HCT116 (cell line): ENCODE measurements around the gene ATCAY. TPM values are rescaled to one million over a fixed set of nuclear protein-coding genes. Genes with fewer than 3 reads are reported as not detected.

Source experiments
- ATAC-seq: fragments of 200-7000 bp; cut with Tn5 transposase; 2 replicates; pipeline ENCODE4 v1.9.1; 2020; ENCODE audit warnings: mild to moderate bottlenecking, moderate library complexity
- BruUV-seq: library from RNA; stranded (reverse); fragments of 400-500 nt; replicated peaks from 2 replicates; lab custom pipeline; 2021; lab: Mats Ljungman, UMichigan
- CTCF ChIA-PET: fragments of 300-600 bp; sonication (Branson Sonifier 250); formaldehyde crosslinking; loops from one replicate; lab custom pipeline; 2021; ENCODE audit warnings: antibody characterized with exemption; lab: Charles Lee
- POLR2A ChIA-PET: fragments of 300-600, 350-600 bp; sonication (Branson Sonifier 250); formaldehyde crosslinking; loops from one replicate; lab custom pipeline; 2021; ENCODE audit warnings: antibody characterized with exemption; lab: Charles Lee
- RAD21 ChIA-PET, 2 experiments: fragments of 300-600 bp; sonication (Branson Sonifier 250); formaldehyde crosslinking; loops; one replicate each; lab custom pipeline; 2023; ENCODE audit warnings: low total read pairs in 2 of 2; ENCODE audit not compliant: uncharacterized antibody in 2 of 2, unreplicated experiment in 2 of 2, low non-redundant PET in 1 of 2; lab: Charles Lee
- DNase-seq: peaks from one replicate; pipeline ENCODE4 v3.0.0-alpha.2; 2010; ENCODE audit warnings: low read depth, low spot score
- H2AFZ ChIP-seq: fragments of 200-600 bp; shearing (Covaris generic), sonication (generic); 2 replicates; pipeline ENCODE4 v1.6.1; 2017; ENCODE audit warnings: low read depth, mixed run types, mixed read lengths, antibody characterized with exemption, low read length; ENCODE audit not compliant: poor library complexity, severe bottlenecking
- H3K27ac ChIP-seq: 2 replicates; pipeline ENCODE4 v1.5.1; 2012; ENCODE audit warnings: low read depth, low read length
- H3K27me3 ChIP-seq: fragments of 200-600 bp; sonication (generic); 2 replicates; pipeline ENCODE4 v1.6.1; 2016; ENCODE audit warnings: mixed run types, low read length, mixed read lengths; ENCODE audit not compliant: insufficient read depth
- H3K36me3 ChIP-seq, 2 experiments: fragments of 200-500 bp in 1 of 2; fragments of 200-600 bp in 1 of 2; sonication (Bioruptor generic) in 1 of 2; sonication (generic) in 1 of 2; 2 replicates each; pipeline versions ENCODE4 v1.5.1 to v1.6.1; 2014 to 2016; ENCODE audit warnings: low read length in 2 of 2, inconsistent platforms in 1 of 2, mixed read lengths in 1 of 2, mixed run types in 1 of 2; ENCODE audit not compliant: insufficient read depth in 2 of 2, control insufficient read depth in 1 of 2
- H3K4me1 ChIP-seq, 2 experiments: fragments of 200-600 bp in 1 of 2; sonication (generic) in 1 of 2; 2 replicates each; pipeline versions ENCODE4 v1.5.1 to v1.6.1; 2012 to 2017; ENCODE audit warnings: low read length in 2 of 2, inconsistent platforms in 1 of 2, mild to moderate bottlenecking in 1 of 2, mixed read lengths in 1 of 2, mixed run types in 1 of 2, moderate library complexity in 1 of 2; ENCODE audit not compliant: insufficient read depth in 2 of 2, control insufficient read depth in 1 of 2
- H3K4me2 ChIP-seq: fragments of 200-600 bp; sonication (generic); 2 replicates; pipeline ENCODE4 v1.6.1; 2017; ENCODE audit warnings: mixed run types, low read length, mixed read lengths
- H3K4me3 ChIP-seq, 2 experiments: fragments of 200-600 bp in 1 of 2; sonication (generic) in 1 of 2; replicated peaks in 1 of 2; 2 replicates each; pipeline ENCODE4 v1.5.1; 2011 to 2016; ENCODE audit warnings: low read length in 2 of 2, control low read depth in 1 of 2, low read depth in 1 of 2, mild to moderate bottlenecking in 1 of 2, mixed read lengths in 1 of 2, mixed run types in 1 of 2
- H3K79me2 ChIP-seq: fragments of 200-600 bp; sonication (generic); 2 replicates; pipeline ENCODE4 v1.6.1; 2017; ENCODE audit warnings: mild to moderate bottlenecking, mixed run types, low read length, moderate library complexity, mixed read lengths; ENCODE audit not compliant: insufficient read depth
- H3K9ac ChIP-seq: fragments of 200-600 bp; sonication (generic); 2 replicates; pipeline ENCODE4 v1.6.1; 2016; ENCODE audit warnings: low read length, mixed read lengths
- H3K9me2 ChIP-seq: fragments of 200-600 bp; sonication (generic), shearing (Covaris generic); 2 replicates; pipeline ENCODE4 v1.6.1; 2017; ENCODE audit warnings: mixed run types, mild to moderate bottlenecking, moderate library complexity; ENCODE audit not compliant: insufficient read depth
- H3K9me3 ChIP-seq, 2 experiments: fragments of 200-500 bp in 1 of 2; fragments of 200-600 bp in 1 of 2; sonication (Bioruptor generic) in 1 of 2; sonication (generic) in 1 of 2; 2 replicates each; pipeline ENCODE4 v1.6.1; 2014 to 2017; ENCODE audit warnings: low read length in 2 of 2, mixed read lengths in 2 of 2, inconsistent platforms in 1 of 2, low read depth in 1 of 2, mild to moderate bottlenecking in 1 of 2, mixed run types in 1 of 2, moderate library complexity in 1 of 2; ENCODE audit not compliant: control insufficient read depth in 1 of 2, insufficient read depth in 1 of 2
- H4K20me1 ChIP-seq: fragments of 200-600 bp; sonication (generic), shearing (Covaris generic); 2 replicates; pipeline ENCODE4 v1.6.1; 2017; ENCODE audit warnings: mixed run types, mild to moderate bottlenecking, moderate library complexity; ENCODE audit not compliant: insufficient read depth
- ATF3 ChIP-seq: IDR thresholded peaks from 2 replicates; pipeline ENCODE4 v1.6.1; 2012
- CBX3 ChIP-seq: IDR thresholded peaks from 2 replicates; pipeline ENCODE4 v1.6.1; 2012; ENCODE audit warnings: low read depth
- CEBPB ChIP-seq: IDR thresholded peaks from 2 replicates; pipeline ENCODE4 v1.6.1; 2012; ENCODE audit warnings: low read depth
- ELF1 ChIP-seq: IDR thresholded peaks from 2 replicates; pipeline ENCODE4 v1.6.1; 2012; ENCODE audit warnings: low read depth, borderline replicate concordance
- EZH2phosphoT487 ChIP-seq: fragments of 200-600 bp; IDR thresholded peaks from 2 replicates; pipeline ENCODE4 v1.6.1; 2018; ENCODE audit warnings: antibody characterized with exemption, borderline replicate concordance
- FOSL1 ChIP-seq: IDR thresholded peaks from 2 replicates; pipeline ENCODE4 v1.6.1; 2012; ENCODE audit warnings: low read depth
- POLR2A ChIP-seq: IDR thresholded peaks from 2 replicates; pipeline ENCODE4 v1.7.0; 2011; ENCODE audit warnings: borderline replicate concordance; ENCODE audit not compliant: insufficient read depth, insufficient read length; ENCODE audit errors: extremely low read depth
- POLR2AphosphoS5 ChIP-seq: IDR thresholded peaks from 2 replicates; pipeline ENCODE4 v1.6.1; 2011; ENCODE audit warnings: mild to moderate bottlenecking, low read depth, low read length, moderate library complexity
- RAD21 ChIP-seq: IDR thresholded peaks from 2 replicates; pipeline ENCODE4 v1.6.1; 2012; ENCODE audit warnings: low read depth, mild to moderate bottlenecking
- REST ChIP-seq: IDR thresholded peaks from 2 replicates; pipeline ENCODE4 v1.6.1; 2012; ENCODE audit warnings: low read depth
- SP1 ChIP-seq: IDR thresholded peaks from 2 replicates; pipeline ENCODE4 v1.6.1; 2012; ENCODE audit warnings: low read depth
- SRF ChIP-seq: IDR thresholded peaks from 2 replicates; pipeline ENCODE4 v1.6.1; 2012; ENCODE audit warnings: low read depth
- YY1 ChIP-seq: IDR thresholded peaks from 2 replicates; pipeline ENCODE4 v1.6.1; 2011; ENCODE audit warnings: low read length, low read depth, moderate library complexity, mild to moderate bottlenecking; ENCODE audit not compliant: insufficient replicate concordance; ENCODE audit errors: extremely low read depth
- ZBTB33 ChIP-seq: IDR thresholded peaks from 2 replicates; pipeline ENCODE4 v1.6.1; 2011; ENCODE audit warnings: mild to moderate bottlenecking, low read length, moderate library complexity; ENCODE audit not compliant: insufficient replicate concordance; ENCODE audit errors: extremely low read depth
- ZFX ChIP-seq: fragments of 450-650 bp; IDR thresholded peaks from 2 replicates; pipeline ENCODE4 v1.6.1; 2017
- ZNF274 ChIP-seq: fragments of 200-500 bp; sonication (Bioruptor generic); IDR thresholded peaks from 2 replicates; pipeline ENCODE4 v1.6.1; 2014; ENCODE audit warnings: mild to moderate bottlenecking, low read depth, low read length, inconsistent platforms
- intact Hi-C: fragments of 100-400 bp; cut with micrococcal nuclease; formaldehyde crosslinking; loops from 2 replicates; pipeline ENCODE4 v1.10.0; 2022
- total RNA-seq: library from RNA; stranded (reverse); gene quantifications from one replicate; pipeline ENCODE4 v1.2.1, GENCODE V29; 2021; ENCODE audit not compliant: unreplicated experiment
- TF ChIP-seq, protein P1 (sequence below), 3 experiments: fragments of 200-600 bp in 1 of 3; sonication (generic) in 1 of 3; IDR thresholded peaks in 2 of 3; conservative IDR thresholded peaks in 1 of 3; 2 replicates each; pipeline ENCODE4 v1.5.1; 2012 to 2017; ENCODE audit warnings: low read depth in 2 of 3, low read length in 2 of 3, antibody characterized with exemption in 1 of 3, borderline replicate concordance in 1 of 3, control low read depth in 1 of 3, mild to moderate bottlenecking in 1 of 3, mixed read lengths in 1 of 3, mixed run types in 1 of 3, moderate library complexity in 1 of 3; ENCODE audit not compliant: insufficient read depth in 1 of 3

ATCAY gene
- total RNA-seq, 1 experiment from 2014 or later: not detected

DNA sequence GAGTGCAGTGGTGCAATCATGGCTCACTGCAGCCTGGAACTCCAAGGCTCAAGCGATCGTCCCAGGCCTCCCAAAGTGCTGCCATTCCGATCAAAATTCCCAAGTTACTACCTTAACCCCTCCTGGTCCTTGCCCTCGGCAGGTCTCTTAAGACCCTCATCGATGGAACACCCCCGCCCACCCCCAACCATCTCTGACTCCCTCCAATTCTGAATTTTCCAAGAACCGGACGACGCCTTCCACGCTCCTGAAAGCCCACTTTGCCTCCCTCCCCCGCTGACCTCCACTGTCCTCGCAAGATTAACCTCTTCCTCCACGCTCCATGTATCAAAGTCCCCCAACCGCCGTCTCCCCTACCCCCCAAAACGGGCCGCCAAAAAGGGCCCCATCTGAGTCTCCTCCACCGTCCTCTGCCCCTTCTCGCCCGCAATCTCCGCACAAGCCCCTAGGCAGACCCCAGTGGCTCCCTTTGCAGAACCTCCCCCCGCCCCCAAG is 89.9 kb downstream of the ATCAY start:
- intact Hi-C loops: loop anchor here (2.0 kb wide), 1 partner anchor 118 kb away; no protein-coding TSS in a partner anchor

More for the DNA sequence above, 89.9 kb downstream of the ATCAY start:
- H3K9me2 ChIP-seq: no peaks in the 10 kb centered on the region
- H3K4me1 ChIP-seq: peaks cover 15 to 30% of the 10 kb centered on the region in 2 experiments
- peak overlapping the region; percentile 83 for H3K4me2 ChIP-seq
- no TSS peak for BruUV-seq
- H3K9ac ChIP-seq: peak overlapping the region; percentile 99
- H3K27ac ChIP-seq: peak overlapping the region; percentile 76
- CTCF ChIA-PET: interaction anchor here (0.9 to 1.8 kb wide), 5 partner anchors 15 to 121 kb away, joined by 4 to 14 read pairs (median 8); partner anchors contain the start of gene EEF2
- H3K4me3 ChIP-seq: peak overlapping the region; percentile 82 to 96
- H2AFZ ChIP-seq: no peak overlapping the region
- DNase-seq (no peak), ATAC-seq (no peak)
- RAD21 ChIA-PET: interaction anchor here in 1 of 2 experiments (1.2 kb wide), 1 partner anchor 118 kb away, joined by 7 read pairs; no protein-coding TSS in a partner anchor
- H3K27me3 ChIP-seq: no peaks in the 10 kb centered on the region
- H3K79me2 ChIP-seq: peaks cover 57% of the 10 kb centered on the region
- peaks cover 6 to 25% of the 10 kb centered on the region in 2 experiments; a peak in 1 of 4 replicates for H3K36me3 ChIP-seq
- no peaks in the 10 kb centered on the region for H3K9me3 ChIP-seq
- no peaks in the 10 kb centered on the region; the same call in 1 of the 2 replicates for H4K20me1 ChIP-seq
- TF ChIP-seq ZFX: no peak
- no peak for TF ChIP-seq ELF1
- TF ChIP-seq ZNF274: no peak
- TF ChIP-seq EZH2phosphoT487: no peak
- no peak for TF ChIP-seq SRF
- TF ChIP-seq POLR2AphosphoS5: no peak
- no peak for TF ChIP-seq CBX3
- TF ChIP-seq, protein P1, sequence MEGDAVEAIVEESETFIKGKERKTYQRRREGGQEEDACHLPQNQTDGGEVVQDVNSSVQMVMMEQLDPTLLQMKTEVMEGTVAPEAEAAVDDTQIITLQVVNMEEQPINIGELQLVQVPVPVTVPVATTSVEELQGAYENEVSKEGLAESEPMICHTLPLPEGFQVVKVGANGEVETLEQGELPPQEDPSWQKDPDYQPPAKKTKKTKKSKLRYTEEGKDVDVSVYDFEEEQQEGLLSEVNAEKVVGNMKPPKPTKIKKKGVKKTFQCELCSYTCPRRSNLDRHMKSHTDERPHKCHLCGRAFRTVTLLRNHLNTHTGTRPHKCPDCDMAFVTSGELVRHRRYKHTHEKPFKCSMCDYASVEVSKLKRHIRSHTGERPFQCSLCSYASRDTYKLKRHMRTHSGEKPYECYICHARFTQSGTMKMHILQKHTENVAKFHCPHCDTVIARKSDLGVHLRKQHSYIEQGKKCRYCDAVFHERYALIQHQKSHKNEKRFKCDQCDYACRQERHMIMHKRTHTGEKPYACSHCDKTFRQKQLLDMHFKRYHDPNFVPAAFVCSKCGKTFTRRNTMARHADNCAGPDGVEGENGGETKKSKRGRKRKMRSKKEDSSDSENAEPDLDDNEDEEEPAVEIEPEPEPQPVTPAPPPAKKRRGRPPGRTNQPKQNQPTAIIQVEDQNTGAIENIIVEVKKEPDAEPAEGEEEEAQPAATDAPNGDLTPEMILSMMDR (IDR thresholded peaks at IDR 0.05 in 2 of 3, conservative IDR thresholded peaks at IDR 0.05 in 1 of 3; ENCODE audit: borderline replicate concordance in 1 of 3, insufficient read depth in 1 of 3, low read depth in 2 of 3, low read length in 2 of 3): no peak
- TF ChIP-seq FOSL1: no peak
- TF ChIP-seq YY1: no peak
- no peak for TF ChIP-seq REST
- no peak for TF ChIP-seq RAD21
- no peak for TF ChIP-seq ZBTB33
- TF ChIP-seq CEBPB: no peak
- no peak for TF ChIP-seq SP1
- no peak for TF ChIP-seq ATF3
- TF ChIP-seq POLR2A: no peak
- POLR2A ChIA-PET: interaction anchor here (1.0 to 5.4 kb wide), 6 partner anchors 10 to 118 kb away, joined by 4 to 60 read pairs (median 5); partner anchors contain the start of gene EEF2
